GM04503 (cell line): Measurements from ENCODE around the gene ALCAM.

Source experiments
- DNase-seq: peaks from one replicate; pipeline ENCODE4 v3.0.0-alpha.2; 2012; ENCODE audit warnings: low read depth

The ALCAM gene

GRCh38 chr3:105430455-105430854 lies 63.7 kb downstream of the ALCAM start:
- DNase-seq: no peak

GRCh38 chr3:105431200-105431599 lies 64.5 kb downstream of the ALCAM start:
- no peak for DNase-seq

GRCh38 chr3:105435277-105435676 lies 68.6 kb downstream of the ALCAM start:
- no peak for DNase-seq

- DNase-seq: no peak
Observed at GRCh38 chr3:105436687-105437086, 70.0 kb downstream of the ALCAM start.

DNA sequence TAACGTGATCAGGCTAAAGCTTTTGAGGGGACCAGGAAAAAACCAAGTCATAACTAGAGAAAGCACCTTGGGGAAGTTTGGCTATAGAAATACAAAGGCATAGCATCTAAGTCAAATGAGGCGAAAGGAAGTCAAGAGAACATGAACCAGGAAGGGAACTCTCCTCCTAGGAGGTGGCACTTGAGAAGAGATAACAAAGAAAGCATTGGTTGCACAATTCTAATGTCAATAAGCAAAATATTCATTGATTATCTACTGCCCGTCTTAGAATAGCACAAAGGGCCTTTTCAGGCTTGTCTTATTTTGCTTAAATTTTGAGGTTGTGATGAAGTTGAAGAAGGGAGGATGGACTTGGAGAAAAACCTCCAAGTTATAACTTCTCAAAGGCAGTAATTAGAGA lies 73.4 kb downstream of the ALCAM start:
- no peak for DNase-seq

- DNase-seq: no peak
Observed at GRCh38 chr3:105444725-105445124, 78.0 kb downstream of the ALCAM start.

DNA sequence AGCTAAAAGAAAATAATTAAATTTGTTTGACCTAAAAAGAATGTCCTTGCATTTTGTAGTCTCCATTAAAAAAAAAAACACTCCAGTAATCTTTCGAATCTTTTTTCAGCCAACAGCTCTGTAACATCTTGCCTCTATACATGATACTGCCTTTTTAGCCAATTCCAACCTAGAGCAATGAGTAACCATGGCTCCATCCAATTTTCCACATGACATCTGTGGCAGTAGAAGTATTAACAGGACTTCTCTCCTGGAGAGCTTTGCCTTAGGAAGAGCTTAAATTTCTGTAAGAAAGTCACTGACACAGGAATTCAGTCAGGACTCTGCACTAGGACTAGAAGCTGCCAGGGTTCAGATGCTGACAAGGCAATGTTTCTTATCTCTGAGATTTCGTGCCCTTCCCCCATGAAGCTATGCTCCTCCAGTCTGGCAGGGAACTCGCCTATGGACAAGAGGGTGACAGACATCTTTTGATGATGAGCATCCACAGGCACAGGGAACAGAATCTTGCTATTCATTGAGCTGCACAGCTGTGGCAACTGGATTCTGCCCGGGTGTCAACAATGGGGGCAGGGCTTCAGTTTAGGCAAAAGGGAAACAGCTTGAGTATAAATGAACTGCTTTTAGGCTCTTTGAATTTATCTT lies 81.8 kb downstream of the ALCAM start:
- no peak for DNase-seq

DNA sequence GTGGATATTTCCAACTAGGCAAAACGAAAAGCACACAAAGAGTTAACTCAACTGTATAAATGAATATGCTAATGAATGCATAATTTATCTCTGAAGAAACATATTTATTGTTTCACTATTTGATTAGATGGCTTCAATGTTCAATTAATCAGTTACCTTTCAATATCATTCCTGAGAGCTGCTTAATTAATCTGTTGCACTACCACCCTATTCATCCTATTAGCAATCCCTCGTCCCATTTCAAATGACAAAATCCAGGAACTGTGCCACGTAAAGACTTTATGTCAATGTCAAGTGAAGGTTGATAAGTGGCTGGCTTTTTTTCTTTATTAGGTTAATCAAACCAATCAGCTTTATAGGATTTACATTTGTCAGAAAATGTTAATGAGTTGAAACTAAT lies 82.7 kb downstream of the ALCAM start:
- DNase-seq: no peak

GRCh38 chr3:105456017-105456416 lies 89.3 kb downstream of the ALCAM start:
- DNase-seq: no peak

DNA sequence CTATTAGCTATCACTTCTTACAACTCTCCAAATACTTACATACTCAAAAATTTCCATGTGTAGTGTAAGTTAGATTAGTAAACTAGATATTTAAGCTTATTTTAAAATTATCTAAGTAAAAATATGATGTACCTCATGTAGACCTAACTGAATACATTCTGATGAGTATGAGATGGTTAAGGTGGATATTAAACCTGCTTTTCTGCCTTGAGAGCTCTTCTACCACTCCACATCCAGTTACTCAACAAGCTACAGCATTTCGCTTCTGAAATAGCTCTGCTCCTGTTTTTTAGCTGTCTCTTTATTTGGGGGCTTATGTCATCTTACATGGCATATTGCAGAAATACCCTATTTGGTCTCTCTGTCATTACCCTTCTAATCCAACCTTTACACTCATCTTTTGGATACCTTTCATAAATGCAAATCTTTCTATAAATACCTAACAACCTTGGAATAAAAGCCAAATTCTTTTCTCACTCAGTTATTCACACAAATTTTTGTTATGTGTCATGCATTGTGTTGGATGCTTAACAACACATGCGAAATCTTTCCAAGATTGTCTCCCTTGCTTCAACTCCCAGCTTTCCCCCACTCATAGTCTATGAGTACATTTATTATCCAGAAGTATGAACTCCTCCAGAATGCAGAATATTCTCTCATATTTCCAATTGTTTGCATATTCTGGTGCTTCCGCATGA lies 92.0 kb downstream of the ALCAM start:
- peak; percentile 78 for DNase-seq

DNA sequence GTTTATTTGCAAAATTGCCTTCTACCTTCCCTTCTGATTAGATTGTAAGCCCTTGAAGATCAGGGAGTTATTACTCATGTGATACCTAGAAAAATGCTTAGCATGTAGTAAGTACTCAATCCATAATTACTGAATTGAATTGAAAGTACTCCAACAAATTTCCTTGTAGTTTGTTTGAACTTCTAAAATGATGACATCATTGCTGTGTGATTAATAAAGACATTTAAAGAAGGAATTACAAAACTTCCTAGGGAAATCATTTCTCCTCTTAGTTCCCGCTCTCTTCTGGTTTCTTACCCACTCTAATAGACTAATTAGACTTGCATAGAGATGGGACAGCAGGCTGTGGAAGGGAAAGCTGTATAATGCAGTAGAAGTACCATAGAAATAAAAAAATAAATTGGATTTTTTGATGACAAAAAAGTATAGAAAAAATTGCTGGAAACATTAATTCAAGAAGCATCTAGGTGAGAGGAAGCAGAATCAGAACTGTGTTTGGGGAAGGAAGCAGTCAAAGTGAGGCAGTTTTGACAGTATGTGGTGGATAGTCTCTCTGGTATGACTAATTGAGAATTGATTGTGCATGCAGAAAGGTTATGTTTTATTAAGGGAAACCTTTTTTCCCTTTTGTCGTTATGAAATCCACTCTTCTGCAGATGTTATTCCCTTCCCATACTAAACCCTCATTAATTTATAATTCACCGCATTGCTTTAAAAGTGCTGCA lies 93.0 kb downstream of the ALCAM start:
- DNase-seq: no peak

DNA sequence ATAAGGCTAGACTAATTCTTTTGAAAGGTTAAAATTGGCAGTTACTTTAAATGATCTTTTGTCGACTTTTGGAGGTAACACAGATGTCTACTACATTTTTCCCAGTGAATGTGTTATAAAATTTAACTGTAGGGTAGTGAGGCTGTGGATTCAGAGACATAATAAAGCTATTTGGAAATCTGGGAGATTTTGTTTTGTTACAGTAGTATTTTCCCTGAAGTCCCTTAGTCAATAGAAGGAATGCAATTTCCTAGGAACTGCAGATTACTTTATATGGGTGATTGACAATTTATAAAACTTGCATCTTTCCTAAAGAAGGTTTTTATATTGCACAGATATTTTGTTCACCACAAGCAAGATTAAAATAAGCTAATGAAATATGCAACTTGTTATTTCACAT lies 96.9 kb downstream of the ALCAM start:
- no peak for DNase-seq

DNA sequence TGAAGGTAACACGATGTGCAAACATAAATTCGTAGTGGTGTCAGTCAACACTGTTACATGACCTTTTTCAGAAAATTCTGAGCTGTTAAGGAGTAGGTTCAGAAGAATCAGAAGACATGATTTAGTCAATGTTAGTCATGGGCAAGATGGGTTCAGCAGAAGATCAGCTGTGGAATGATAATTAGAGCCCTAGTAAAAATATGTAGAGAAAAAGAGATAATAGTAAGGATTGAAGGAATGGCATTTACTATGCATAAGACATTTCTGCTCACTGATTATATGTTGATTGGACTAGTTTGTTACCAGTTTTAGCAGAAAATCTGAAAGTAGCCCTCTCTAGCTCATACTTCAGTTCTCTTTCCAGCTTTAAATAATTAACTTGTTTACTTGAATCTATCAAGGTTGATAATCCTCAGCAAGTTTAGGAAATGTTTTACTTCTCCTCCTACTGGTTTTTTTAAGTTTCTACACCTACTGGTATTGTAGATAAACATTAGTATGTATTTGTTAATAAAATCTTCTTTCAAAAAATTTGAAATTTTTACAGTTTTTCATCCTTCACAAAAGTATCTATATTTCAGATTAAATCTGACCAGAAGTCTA lies 98.6 kb downstream of the ALCAM start:
- no peak for DNase-seq

GRCh38 chr3:105466072-105466471 lies 99.4 kb downstream of the ALCAM start:
- DNase-seq: no peak

GRCh38 chr3:105466495-105467404 lies 100.0 kb downstream of the ALCAM start:
- no peak for DNase-seq

DNA sequence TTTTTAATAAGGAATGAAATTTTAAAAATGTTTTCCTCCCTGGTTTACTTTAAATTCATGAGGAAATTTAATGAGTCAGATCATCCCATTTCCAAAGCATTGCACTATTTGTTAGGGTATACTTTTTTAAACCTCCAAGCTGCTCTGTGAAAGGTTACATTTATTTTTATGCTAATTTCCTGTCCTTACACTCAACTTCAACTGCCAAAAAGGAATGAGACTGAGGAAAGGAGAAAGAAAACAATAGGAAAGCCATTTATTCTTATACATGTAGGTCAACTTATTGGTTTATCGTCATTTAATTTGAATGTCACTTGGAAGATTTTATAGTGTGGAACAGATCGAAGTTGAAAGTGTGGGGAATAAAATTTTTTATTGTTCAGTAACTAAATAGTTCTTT lies 104.1 kb downstream of the ALCAM start:
- no peak for DNase-seq

DNA sequence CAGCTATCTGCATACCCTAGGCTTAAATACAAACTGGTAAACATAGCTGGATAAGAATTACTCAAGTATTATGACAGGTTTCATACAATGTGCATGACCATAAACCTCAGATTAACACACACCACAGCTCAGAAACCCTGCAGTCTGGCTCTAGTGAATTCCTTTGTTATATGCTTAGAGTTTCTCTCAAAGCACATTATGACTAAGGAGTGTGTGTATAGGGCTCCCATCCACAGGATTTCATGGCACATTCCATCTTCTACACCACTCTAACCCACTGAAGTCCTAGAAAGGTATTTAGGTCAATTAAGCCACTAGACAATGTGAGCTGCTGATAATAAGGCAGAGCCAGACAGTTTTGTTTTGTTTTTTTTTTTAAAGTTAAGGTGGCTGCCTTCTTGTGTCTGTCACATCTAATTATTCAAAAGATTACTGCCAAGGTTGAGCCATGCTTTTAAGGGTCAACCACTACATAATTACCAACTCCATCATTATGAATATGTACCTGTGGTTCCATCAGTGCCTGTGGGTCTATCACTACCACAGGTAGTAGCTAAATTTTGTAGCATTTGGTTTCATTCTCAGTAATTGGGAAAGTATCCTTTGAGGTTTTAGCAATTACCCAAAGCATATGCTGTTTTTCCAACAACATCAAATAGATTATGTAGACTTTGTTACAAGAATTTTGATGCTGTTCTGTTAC lies 107.0 kb downstream of the ALCAM start:
- DNase-seq: peak; percentile 92

DNA sequence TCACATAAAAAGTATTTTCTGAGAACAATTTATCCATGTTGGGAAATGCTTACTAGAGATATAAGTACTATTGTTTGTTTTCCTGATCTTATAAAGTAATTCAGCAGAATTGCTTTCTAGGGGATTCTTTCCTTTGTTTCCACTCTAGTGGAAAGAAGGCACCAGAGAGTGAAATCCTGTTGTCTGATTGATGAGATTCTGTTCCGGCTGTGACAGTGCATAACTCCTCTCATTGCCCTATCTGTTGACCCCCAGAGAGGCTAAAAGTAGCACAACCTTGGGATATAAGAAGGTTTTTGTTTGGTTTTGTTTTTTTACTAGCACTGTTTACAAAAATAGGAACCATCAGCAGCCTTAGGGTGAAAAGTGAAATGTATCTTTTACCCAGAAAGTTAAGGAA lies 114.1 kb downstream of the ALCAM start:
- no peak for DNase-seq

- DNase-seq: no peak
Observed at GRCh38 chr3:105483476-105483875, 116.8 kb downstream of the ALCAM start.

DNA sequence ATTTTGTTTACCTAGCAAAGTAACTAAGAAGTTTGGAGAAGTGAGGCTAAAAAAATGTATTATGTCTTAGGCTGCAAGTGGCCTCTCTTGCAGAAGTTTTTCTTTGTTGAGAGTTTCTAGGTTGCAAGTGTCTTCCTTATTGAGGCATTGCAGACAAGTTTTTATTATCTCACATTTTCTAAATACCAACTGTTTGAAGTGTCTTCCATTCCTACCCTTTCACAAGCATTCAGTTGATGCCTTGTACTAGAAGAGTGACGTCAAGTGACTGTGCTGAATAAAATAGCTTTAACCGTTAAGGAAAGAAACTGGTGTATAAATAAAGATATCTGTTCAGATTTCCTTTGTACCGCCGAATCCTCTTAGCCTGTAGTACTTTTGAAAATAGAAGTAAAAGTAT lies 123.3 kb downstream of the ALCAM start:
- DNase-seq: no peak

DNA sequence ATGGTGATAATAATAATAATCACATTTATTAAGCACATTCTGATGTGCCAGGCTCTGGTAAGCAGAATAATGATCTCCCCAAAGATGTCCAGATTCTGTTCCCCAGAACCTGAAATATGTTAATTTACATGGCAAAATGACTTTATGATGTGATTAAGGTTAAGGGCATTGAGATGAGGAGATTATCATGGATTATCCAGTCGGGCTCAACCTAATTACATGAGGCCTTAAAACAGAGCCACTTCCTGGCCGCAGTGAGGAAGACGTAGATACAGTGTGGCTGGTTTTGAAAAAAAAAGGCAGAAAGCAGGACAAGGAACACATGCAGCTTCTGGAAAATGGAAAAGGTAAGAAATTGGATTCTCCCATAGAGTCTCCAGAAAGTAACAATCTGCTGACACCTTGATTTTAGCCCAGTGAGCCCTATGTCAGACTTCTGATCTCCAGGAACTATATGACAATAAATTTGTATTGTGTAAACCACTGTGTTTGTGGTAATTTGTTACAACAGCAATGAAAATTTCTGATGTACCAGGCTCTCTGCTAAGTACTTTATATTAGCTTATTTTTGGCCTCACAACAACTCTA lies 126.7 kb downstream of the ALCAM start:
- DNase-seq: no peak
